Cardiac muscle cell (in vitro differentiated cells and primary cell): ENCODE results near the gene PKHD1. TPM values are rescaled to one million over a fixed set of nuclear protein-coding genes. Genes with fewer than 3 reads are reported as not detected.

Experiments used
- DNase-seq, 2 donors: peaks; one replicate each; pipeline versions ENCODE4 v3.0.0 to v3.0.0-alpha.2; 2010 to 2017; ENCODE audit warnings: low read depth in 1 of 2, low spot score in 1 of 2
- H3K27ac ChIP-seq: fragments of 200-600 bp; sonication (generic); 2 replicates; pipeline ENCODE4 v1.5.1; 2016
- H3K27me3 ChIP-seq: fragments of 200-600 bp; sonication (generic); 2 replicates; pipeline ENCODE4 v1.6.0; 2016; ENCODE audit warnings: control low read depth
- H3K36me3 ChIP-seq: fragments of 200-600 bp; sonication (generic); 2 replicates; pipeline ENCODE4 v1.5.1; 2016; ENCODE audit warnings: control low read depth
- H3K4me1 ChIP-seq: fragments of 200-600 bp; sonication (generic); 2 replicates; pipeline ENCODE4 v1.8.1; 2017; ENCODE audit warnings: low read depth, mild to moderate bottlenecking, mixed run types
- H3K4me3 ChIP-seq: fragments of 200-600 bp; sonication (generic); 2 replicates; pipeline ENCODE4 v1.5.1; 2016; ENCODE audit warnings: mild to moderate bottlenecking
- H3K9me3 ChIP-seq: fragments of 200-600 bp; sonication (generic); 2 replicates; pipeline ENCODE4 v1.5.1; 2017; ENCODE audit warnings: low read depth, mild to moderate bottlenecking, control low read depth
- CTCF ChIP-seq: IDR thresholded peaks from 2 replicates; pipeline ENCODE4 v1.5.1; 2012; ENCODE audit warnings: low read depth, mild to moderate bottlenecking, low read length
- polyA plus RNA-seq: library from polyadenylated mRNA; unstranded; fragments of >200 nt; fragmentation: Nextera tagmentation; extraction: Ambion mirVana; gene quantifications from 2 replicates; pipeline ENCODE4 v1.2.1, GENCODE V29; 2016
- total RNA-seq: library from RNA; depleted of rRNA; stranded (reverse); fragments of >200 nt; gene quantifications from 2 replicates; pipeline ENCODE4 v1.2.3, GENCODE V29; 2016

PKHD1 gene
- total and polyA plus RNA-seq, 2 experiments from 2014 or later, result not detected

GRCh38 chr6:51814418-51814817 lies 273.0 kb downstream of the PKHD1 start:
- no peak overlapping the region for H3K4me3 ChIP-seq
- H3K4me1 ChIP-seq, result no peaks in the 10 kb centered on the region
- no peak for DNase-seq
- no peaks in the 10 kb centered on the region for H3K27me3 ChIP-seq
- no peak overlapping the region for H3K27ac ChIP-seq
- no peaks in the 10 kb centered on the region for H3K36me3 ChIP-seq
- no peak for TF ChIP-seq CTCF
- H3K9me3 ChIP-seq, result no peaks in the 10 kb centered on the region

DNA sequence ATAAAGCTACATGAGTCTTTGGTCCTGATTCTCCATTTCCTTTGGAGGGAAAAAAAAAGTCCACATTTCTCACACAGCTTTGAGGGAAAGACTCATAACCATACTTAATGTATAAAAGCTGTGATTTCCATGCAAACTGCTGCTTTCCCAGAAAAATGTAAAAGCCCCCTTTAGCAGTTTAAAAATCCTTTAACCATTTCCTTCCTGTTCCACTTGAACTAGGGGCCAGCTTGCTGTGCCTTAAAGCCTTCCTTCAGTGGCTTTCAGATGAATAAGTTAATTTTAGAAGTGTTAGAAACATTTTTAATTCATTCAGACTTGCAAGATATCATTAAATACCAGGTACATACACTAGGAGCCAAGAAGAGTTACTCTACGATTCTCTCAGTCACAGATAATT lies 273.5 kb downstream of the PKHD1 start:
- DNase-seq, result no peak
- TF ChIP-seq CTCF, result no peak
- Histone ChIP-seq H3K4me3 (no peak overlapping the region), H3K27me3 (no peaks in the 10 kb centered on the region), H3K4me1 (no peaks in the 10 kb centered on the region), H3K27ac (no peak overlapping the region), H3K9me3 (no peaks in the 10 kb centered on the region), H3K36me3 (no peaks in the 10 kb centered on the region)

DNA sequence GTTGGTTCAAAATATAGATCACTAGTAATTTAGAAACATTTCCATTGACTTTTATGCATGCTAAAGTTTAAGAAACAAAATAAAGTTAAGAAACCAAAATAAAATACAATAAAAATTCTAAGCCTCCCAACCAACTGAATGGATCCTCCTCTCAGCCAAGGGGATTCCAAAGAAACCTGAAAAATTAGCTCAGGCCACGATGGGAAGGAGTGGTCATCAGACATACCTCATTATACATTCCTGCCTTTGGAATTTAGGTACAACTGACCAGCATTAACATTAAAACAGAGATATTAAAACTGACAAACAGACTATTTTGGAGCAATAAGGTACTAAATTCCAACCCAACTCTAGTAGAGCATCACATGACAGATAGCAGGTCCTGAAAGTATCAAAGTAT lies 275.2 kb downstream of the PKHD1 start:
- no peak overlapping the region for H3K4me3 ChIP-seq
- H3K36me3 ChIP-seq, result no peaks in the 10 kb centered on the region
- H3K27ac ChIP-seq, result no peak overlapping the region
- H3K27me3 ChIP-seq, result no peaks in the 10 kb centered on the region
- TF ChIP-seq CTCF, result no peak
- H3K4me1 ChIP-seq, result no peaks in the 10 kb centered on the region
- no peak for DNase-seq
- H3K9me3 ChIP-seq, result no peaks in the 10 kb centered on the region

DNA sequence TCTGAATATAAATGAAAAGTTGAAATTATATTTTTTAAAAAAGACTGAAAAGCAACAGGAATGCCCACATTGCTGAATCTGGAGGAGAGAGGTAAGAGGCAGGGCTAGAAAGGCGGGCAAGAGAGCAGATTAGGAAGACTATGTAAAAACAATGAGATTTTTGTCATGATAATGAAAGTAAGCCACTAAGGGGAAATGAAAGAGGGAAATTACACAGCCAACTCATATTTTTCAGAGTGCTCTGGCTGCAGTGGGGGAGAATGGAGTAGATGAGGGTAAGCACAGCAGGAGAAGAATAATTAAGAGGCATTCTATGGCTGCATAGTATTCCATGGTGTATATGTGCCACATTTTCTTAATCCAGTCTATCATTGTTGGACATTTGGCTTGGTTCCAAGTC lies 281.9 kb downstream of the PKHD1 start:
- Histone ChIP-seq H3K27me3 (no peaks in the 10 kb centered on the region), H3K9me3 (no peaks in the 10 kb centered on the region), H3K4me3 (no peak overlapping the region), H3K36me3 (no peaks in the 10 kb centered on the region), H3K27ac (no peak overlapping the region), H3K4me1 (no peaks in the 10 kb centered on the region)
- no peak for TF ChIP-seq CTCF
- no peak for DNase-seq

DNA sequence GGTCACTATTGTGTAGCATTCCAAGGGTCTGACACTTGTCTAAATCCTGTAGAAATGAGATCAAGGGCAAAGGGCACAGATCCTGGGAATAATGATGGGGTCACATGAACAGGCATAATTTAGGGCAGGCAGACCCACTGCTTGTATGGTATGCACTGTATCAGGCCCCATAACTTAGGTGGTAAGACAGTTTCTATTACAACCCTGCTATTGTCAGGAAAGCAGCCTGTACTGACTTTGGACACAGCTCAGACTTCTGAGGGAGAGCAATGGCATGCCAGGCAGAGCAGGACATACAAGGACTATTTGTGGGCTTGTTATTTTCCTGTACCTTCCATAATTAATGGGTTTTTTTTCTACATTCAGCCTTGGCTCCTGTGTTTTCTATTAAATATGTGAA lies 286.8 kb downstream of the PKHD1 start:
- no peak for DNase-seq
- TF ChIP-seq CTCF, result no peak
- H3K27ac ChIP-seq, result no peak overlapping the region

GRCh38 chr6:51793393-51793792 lies 294.0 kb downstream of the PKHD1 start:
- H3K4me1 ChIP-seq, result no peaks in the 10 kb centered on the region
- H3K27ac ChIP-seq, result no peak overlapping the region
- TF ChIP-seq CTCF, result no peak
- H3K4me3 ChIP-seq, result no peak overlapping the region
- H3K27me3 ChIP-seq, result no peaks in the 10 kb centered on the region
- DNase-seq, result no peak
- H3K9me3 ChIP-seq, result no peaks in the 10 kb centered on the region
- H3K36me3 ChIP-seq, result no peaks in the 10 kb centered on the region

More for the DNA sequence above, 286.8 kb downstream of the PKHD1 start:
- Histone ChIP-seq H3K36me3 (no peaks in the 10 kb centered on the region), H3K9me3 (no peaks in the 10 kb centered on the region), H3K4me3 (no peak overlapping the region), H3K27me3 (no peaks in the 10 kb centered on the region), H3K4me1 (no peaks in the 10 kb centered on the region)
